ENCODE measurements around the gene RBSN.

DNA sequence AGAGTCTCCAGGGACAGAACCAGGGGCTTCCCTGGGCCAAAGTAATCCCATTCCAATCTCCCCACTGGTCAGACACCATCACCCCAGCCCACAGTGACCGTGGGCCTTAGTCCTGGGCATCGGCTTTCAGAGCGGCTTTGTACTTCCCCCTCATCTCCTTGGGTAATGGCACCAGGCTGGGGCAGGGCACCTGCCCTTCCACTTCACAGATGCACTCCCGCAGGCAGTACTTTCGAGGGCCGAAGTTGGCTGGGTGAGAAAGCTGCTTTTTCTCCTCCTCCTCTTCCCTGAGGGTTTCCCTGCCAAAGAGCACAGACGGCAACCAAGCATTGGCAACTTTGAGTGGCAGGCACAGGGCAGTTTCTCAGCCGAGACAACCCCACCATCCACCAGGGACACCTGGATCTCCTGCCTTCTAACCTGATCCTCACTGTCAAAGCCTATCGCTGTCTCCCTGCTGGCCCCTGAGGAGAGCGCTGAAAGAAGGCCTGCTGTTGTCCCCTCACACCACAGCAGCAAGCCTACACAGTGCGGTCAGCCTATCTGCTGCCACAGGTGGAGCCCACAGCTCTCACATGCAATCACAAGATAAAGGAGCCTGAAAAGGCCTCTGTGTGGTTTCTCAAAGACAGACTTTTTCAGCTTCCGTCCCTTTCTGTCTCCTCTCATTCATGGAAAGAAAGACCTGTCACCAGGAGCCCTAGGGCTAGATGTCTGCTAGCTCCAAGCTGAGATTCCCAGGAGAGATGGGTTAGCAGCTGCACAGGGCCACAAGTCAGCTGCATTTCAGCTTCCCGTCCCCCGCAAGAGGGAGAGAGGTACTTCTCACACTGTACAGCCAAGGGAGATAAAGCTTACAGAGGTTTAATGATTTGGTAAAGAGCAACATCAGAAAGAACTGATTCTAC is 46.4 kb downstream of the RBSN start:
- TF ChIP-seq POLR2AphosphoS5 (IDR thresholded peaks at IDR 0.05; ENCODE audit: borderline replicate concordance, low read depth, low read length) = no peak
- TF ChIP-seq EZH2 (IDR thresholded peaks at IDR 0.05) = no peak
- no peak for TF ChIP-seq FOXP2 (optimal IDR thresholded peaks at IDR 0.05; ENCODE audit: control extremely low read depth, extremely low read length, insufficient read depth)

Data from SK-N-MC (cell line).